Gastrocnemius medialis (tissue), 4 donors: ENCODE data around the gene DAPL1. TPM values are rescaled to one million over a fixed set of nuclear protein-coding genes. Genes with fewer than 3 reads are reported as not detected.

Source experiments
- ATAC-seq, 2 donors: fragments of 150-250 bp; one replicate each; pipeline ENCODE4 v1.9.1; 2016
- DNase-seq, 2 donors: peaks; one replicate each; pipeline ENCODE4 v3.0.0-alpha.2; 2019
- H3K27ac ChIP-seq, 4 donors: fragments of 200-600 bp; sonication (generic); 1 replicate in 1 of 4; 2 replicates in 3 of 4; pipeline ENCODE4 v1.5.1; 2016 to 2018; ENCODE audit warnings: mild to moderate bottlenecking in 2 of 4, moderate library complexity in 1 of 4
- H3K27me3 ChIP-seq, 3 donors: fragments of 200-600 bp; sonication (generic) in 2 of 3; 1 replicate in 1 of 3; 2 replicates in 2 of 3; pipeline versions ENCODE4 v1.5.1 to v1.6.0; 2016 to 2019; ENCODE audit warnings: mild to moderate bottlenecking in 1 of 3, moderate library complexity in 1 of 3
- H3K36me3 ChIP-seq, 2 donors: fragments of 200-600 bp; sonication (generic) in 1 of 2; one replicate each; pipeline ENCODE4 v1.5.1; 2017 to 2018
- H3K4me1 ChIP-seq, 2 donors: fragments of 200-600 bp; sonication (generic) in 1 of 2; one replicate each; pipeline ENCODE4 v1.5.1; 2016 to 2017; ENCODE audit warnings: mild to moderate bottlenecking in 2 of 2
- H3K4me3 ChIP-seq, 4 donors: fragments of 200-600 bp; sonication (generic) in 3 of 4; 1 replicate in 1 of 4; 2 replicates in 3 of 4; pipeline ENCODE4 v1.5.1; 2016 to 2019; ENCODE audit warnings: mild to moderate bottlenecking in 2 of 4
- H3K9me3 ChIP-seq, 3 donors: fragments of 200-600 bp; sonication (generic) in 2 of 3; 1 replicate in 1 of 3; 2 replicates in 2 of 3; pipeline ENCODE4 v1.5.1; 2016 to 2019
- CTCF ChIP-seq, 5 experiments: fragments of 450-650 bp in 3 of 5; fragments of 200-600 bp in 2 of 5; sonication (generic) in 2 of 5; IDR thresholded peaks in 4 of 5; conservative IDR thresholded peaks in 1 of 5; 1 replicate in 4 of 5; 2 replicates in 1 of 5; pipeline ENCODE4 v1.5.1; 2016 to 2019; ENCODE audit warnings: antibody characterized with exemption in 5 of 5, mild to moderate bottlenecking in 3 of 5, moderate library complexity in 3 of 5
- POLR2A ChIP-seq, 2 donors: fragments of 450-650 bp; IDR thresholded peaks; one replicate each; pipeline ENCODE4 v1.6.1; 2017; ENCODE audit warnings: antibody characterized with exemption in 2 of 2, mild to moderate bottlenecking in 2 of 2, moderate library complexity in 2 of 2
- in situ Hi-C, 4 donors: fragments of 200-750 bp; cut with MboI; loops; one replicate each; pipeline versions ENCODE4 v1.15.0 to v1.8.0; 2017; ENCODE audit warnings: low sequenced_read_pairs in 4 of 4
- intact Hi-C: fragments of 100-400 bp; cut with DNase I; formaldehyde crosslinking; loops from one replicate; pipeline ENCODE4 v1.15.1; 2023; ENCODE audit warnings: low total_unique reads
- total RNA-seq, 4 donors: library from RNA; depleted of rRNA; stranded (reverse); fragments of >200 nt; gene quantifications; one replicate each; pipeline versions ENCODE4 v1.1.0 to v1.2.3, GENCODE V29; 2016

Gene DAPL1
- total RNA-seq: not detected

DNA sequence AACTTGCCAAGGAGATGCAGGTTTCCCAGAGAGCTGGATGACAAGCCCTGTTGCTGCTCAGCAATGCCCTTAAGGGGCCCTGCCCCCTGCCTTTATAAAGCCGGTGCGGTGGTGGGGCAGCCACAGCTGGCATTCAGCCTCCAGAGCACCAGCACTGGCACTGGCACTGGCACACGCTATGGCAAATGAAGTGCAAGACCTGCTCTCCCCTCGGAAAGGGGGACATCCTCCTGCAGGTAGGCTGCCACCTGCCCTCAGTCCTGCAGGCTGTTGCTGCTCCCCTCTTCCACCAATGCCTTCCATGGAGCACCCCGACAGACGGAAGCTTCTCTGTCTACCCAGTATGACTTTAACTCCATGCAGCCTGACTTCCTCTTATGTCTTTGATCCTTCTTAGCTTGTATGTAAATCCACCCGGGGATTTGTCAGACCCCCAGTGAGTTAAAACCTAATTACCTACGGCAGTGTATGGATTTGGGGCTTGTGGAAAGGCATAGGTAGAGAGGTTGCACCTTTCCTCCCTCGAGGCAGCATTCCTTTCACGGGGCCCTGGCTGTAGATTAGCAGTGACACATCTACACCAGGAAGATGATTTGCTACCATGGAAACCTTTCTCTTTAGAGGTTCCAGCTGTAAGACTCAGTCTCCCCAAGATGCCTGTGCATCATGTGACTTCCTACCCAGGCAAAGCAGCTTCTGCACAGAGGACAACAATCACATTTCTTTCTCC lies at the start of gene DAPL1:
DAPL1 (plus strand) TSS at position 123 of the 730 bp plus-strand sequence; CDS start at position 179, 56 bp downstream.
- H3K27me3 ChIP-seq: no peaks in the 10 kb centered on the region
- intact Hi-C loops (no loop called here), in situ Hi-C loops (no loop called here)
- no peak within 1 kb of the TSS for H3K4me3 ChIP-seq
- H3K27ac ChIP-seq: no peak within 1 kb of the TSS
- H3K4me1 ChIP-seq: no peaks in the 10 kb centered on the region
- H3K36me3 ChIP-seq: no peaks in the 10 kb centered on the region
- ATAC-seq: no peak
- DNase-seq: no peak
- TF ChIP-seq POLR2A (IDR thresholded peaks at IDR 0.05) (no peak), CTCF (IDR thresholded peaks at IDR 0.05 in 4 of 5, conservative IDR thresholded peaks at IDR 0.05 in 1 of 5) (no peak)
- no peaks in the 10 kb centered on the region for H3K9me3 ChIP-seq

DNA sequence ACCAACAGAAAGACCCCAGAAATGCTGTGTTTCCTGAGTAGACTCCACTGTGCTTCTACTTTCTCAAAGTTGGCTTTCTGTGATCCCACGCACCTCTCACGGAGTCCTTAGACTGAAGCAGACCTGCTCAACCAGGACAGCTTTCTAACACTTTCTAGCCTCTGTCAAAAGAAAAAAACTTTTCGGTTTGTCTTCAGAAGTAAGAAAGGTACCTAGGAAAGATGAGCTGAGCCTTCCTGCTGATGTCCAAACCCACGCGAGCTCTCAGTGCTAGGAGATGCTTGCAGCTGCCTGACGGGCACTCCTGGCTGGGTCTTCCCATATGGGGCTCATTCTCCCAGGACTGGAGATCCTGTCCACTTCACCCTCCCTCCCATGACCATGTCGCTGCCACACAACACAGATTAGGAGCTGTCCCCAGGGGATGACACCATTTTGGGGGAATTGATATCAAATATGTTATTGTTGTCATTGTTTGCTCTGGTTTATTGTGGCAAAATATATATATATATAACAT lies 49.2 kb upstream of the DAPL1 start:
- in situ Hi-C loops: loop anchor here (5.0 to 25.0 kb wide), 3 partner anchors 559 to 721 kb away; no protein-coding TSS in a partner anchor
- intact Hi-C loops: no loop called here
- no peak overlapping the region for H3K4me3 ChIP-seq

GRCh38 chr2:158746488-158746887 lies 48.6 kb upstream of the DAPL1 start:
- no peak overlapping the region for H3K4me3 ChIP-seq
- H3K9me3 ChIP-seq: no peaks in the 10 kb centered on the region
- in situ Hi-C loops: loop anchor here (5.0 to 25.0 kb wide), 3 partner anchors 559 to 722 kb away; no protein-coding TSS in a partner anchor
- no peaks in the 10 kb centered on the region for H3K27me3 ChIP-seq
- peaks cover 0 to 9% of the 10 kb centered on the region in 2 donors for H3K4me1 ChIP-seq
- H3K36me3 ChIP-seq: no peaks in the 10 kb centered on the region
- no peak for TF ChIP-seq POLR2A (IDR thresholded peaks at IDR 0.05)
- DNase-seq (no peak), ATAC-seq (no peak)
- H3K27ac ChIP-seq: no peak overlapping the region
- intact Hi-C loops: no loop called here

More for the DNA sequence above, 49.2 kb upstream of the DAPL1 start:
- DNase-seq: no peak
- Histone ChIP-seq H3K9me3 (no peaks in the 10 kb centered on the region), H3K36me3 (no peaks in the 10 kb centered on the region), H3K27me3 (no peaks in the 10 kb centered on the region), H3K4me1 (peaks cover 2 to 11% of the 10 kb centered on the region in 2 donors), H3K27ac (no peak overlapping the region)
- ATAC-seq: no peak
- peak in 1 of 5 experiments; percentile 7 for TF ChIP-seq CTCF (IDR thresholded peaks at IDR 0.05 in 4 of 5, conservative IDR thresholded peaks at IDR 0.05 in 1 of 5)
- TF ChIP-seq POLR2A (IDR thresholded peaks at IDR 0.05): no peak

DNA sequence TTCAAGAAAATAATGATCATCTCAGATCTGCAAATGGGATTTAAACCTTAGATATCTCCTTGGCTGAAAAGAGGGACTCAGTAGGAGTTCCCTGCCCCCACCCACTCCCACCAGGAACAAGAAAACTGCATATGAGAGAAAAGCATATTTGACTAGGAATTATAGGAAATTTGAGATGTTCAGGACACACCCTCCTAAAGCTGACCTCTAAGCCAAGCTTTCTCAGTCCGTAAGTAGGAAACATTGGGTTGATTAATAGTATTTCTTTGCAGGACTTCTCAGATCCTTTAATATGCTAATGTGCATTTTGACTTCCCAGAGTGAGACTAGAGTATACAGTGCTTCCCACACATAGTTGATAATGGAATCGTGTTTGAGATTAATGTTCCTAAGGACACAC lies 47.8 kb upstream of the DAPL1 start:
- DNase-seq (no peak), ATAC-seq (no peak)
- Histone ChIP-seq H3K27me3 (no peaks in the 10 kb centered on the region), H3K9me3 (no peaks in the 10 kb centered on the region), H3K4me3 (no peak overlapping the region), H3K36me3 (no peaks in the 10 kb centered on the region), H3K4me1 (peaks cover 0 to 6% of the 10 kb centered on the region in 2 donors), H3K27ac (no peak overlapping the region)
- in situ Hi-C loops (loop anchor here (5.0 to 25.0 kb wide), 3 partner anchors 560 to 722 kb away; no protein-coding TSS in a partner anchor), intact Hi-C loops (no loop called here)
- no peak for TF ChIP-seq CTCF (IDR thresholded peaks at IDR 0.05 in 4 of 5, conservative IDR thresholded peaks at IDR 0.05 in 1 of 5)
- no peak for TF ChIP-seq POLR2A (IDR thresholded peaks at IDR 0.05)

GRCh38 chr2:158748926-158749590 lies 46.1 kb upstream of the DAPL1 start:
- Histone ChIP-seq H3K9me3 (no peaks in the 10 kb centered on the region), H3K27me3 (no peaks in the 10 kb centered on the region), H3K4me3 (no peak overlapping the region), H3K4me1 (peaks cover 4% of the 10 kb centered on the region in 2 donors), H3K27ac (no peak overlapping the region), H3K36me3 (no peaks in the 10 kb centered on the region)
- in situ Hi-C loops: loop anchor here (5.0 to 25.0 kb wide), 3 partner anchors 562 to 724 kb away; no protein-coding TSS in a partner anchor
- intact Hi-C loops: no loop called here
- ATAC-seq (no peak), DNase-seq (no peak)
- TF ChIP-seq POLR2A (IDR thresholded peaks at IDR 0.05) (no peak), CTCF (IDR thresholded peaks at IDR 0.05 in 4 of 5, conservative IDR thresholded peaks at IDR 0.05 in 1 of 5) (no peak)
